Measurements from ENCODE around the gene PHOSPHO1.
A peak's percentile ranks its signal among the peaks of the same experiment; 100 is the strongest.

The PHOSPHO1 gene

DNA sequence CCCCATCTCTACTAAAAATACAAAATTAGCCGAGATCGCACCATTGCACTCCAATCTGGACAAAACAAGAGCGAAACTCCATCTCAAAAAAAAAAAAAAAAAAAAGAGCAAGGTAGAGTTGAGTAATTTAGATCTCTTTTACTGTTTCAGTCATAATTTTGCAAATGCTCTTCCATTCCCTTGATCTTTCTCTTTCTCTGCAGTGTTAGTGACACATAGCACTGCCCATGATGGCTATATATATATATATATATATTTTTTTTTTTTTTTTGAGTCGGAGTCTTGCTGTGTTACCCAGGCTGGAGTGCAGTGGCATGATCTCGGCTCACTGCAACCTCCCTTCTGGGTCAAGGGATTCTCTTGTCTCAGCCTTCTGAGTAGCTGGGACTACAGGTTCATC, 12.2 kb upstream of the PHOSPHO1 start:
- no peak for DNase-seq (ENCODE audit: low read depth)

DNA sequence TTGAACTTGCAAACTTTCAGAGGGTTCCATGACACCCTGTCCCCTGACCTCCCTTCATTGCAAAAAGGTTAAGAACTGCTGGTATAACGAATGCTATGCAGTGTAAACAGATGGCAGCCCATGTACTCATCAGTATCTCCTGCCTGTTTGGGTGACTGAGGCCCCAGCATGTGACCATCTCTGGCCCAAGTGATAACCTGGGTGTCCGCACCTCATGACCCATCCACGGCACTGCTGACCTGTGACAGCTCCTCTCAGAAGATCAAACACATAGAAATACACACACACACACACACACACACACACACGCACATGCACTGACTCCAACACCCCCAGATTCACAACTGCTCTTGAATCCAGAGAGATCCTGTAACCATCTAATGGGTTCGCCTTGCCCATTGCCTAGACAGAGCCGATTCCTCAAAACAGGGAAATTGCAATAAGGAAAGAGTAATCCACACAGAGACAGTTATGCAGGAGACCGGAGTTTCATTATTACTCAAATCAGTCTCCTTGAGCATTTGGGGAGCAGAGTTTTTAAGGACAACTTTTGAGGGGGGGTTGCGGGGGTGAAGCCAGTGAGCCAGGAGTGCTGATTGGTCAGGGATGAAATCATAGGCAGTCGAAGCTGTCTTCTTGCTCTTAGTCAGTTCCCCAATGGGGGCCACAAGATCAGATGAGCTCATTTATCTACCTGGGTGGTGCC, 11.3 kb upstream of the PHOSPHO1 start:
- no peak for DNase-seq (ENCODE audit: low read depth)

DNA sequence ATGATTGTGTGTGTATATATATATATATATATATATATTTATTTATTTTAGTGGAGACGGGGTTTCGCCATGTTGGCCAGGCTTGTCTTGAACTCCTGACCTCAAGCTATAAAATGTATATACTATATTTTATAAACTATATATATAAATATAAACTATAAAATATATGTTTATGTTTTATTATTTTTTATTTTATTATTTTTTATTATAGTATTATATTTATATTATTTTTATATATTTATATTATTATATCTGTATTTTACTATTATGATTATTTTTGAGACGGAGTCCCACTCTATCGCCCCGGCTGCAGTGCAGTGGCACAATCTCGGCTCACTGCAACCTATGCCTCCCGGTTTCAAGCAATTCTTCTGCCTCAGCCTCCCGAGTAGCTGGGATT, 10.5 kb upstream of the PHOSPHO1 start:
- no peak for DNase-seq (ENCODE audit: low read depth)

DNA sequence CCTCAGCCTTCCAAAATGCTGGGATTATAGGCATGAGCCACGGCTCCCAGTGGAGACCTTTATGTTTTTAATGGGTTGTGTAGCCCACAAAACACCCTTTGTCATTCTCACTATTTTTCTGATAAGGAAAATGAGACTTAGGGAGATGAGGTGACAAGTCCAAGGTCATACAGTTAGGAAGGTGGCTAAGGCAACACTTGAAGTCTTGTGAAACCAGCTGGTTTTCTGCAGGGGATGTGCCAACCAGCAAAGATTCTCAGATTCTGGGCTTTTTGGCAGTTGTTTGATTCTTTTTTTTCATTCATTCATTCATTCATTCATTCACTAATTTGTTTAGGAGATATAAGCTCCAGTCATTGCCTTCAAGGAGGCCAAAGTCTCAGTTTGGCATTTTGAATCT, 10.0 kb upstream of the PHOSPHO1 start:
- no peak for DNase-seq (ENCODE audit: low read depth)

DNA sequence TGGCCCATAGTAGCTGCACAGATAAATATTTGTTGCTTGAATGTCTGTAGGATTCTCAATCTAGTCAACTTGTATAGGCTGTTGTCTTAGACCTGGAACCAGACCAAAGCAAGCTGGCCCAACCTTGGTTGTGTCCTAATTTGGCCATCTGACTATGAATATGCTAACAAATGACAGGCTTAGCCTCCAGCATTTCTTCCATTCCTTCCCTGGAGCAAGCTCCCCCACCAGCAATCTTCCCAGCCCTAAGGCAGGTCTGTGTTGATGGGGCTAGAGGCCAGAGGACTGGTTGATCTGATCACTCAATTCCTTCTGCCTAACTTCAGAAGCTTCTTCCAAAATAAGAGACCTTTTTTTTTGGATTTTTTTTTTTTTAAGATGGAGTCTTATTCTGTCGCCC, 9.4 kb upstream of the PHOSPHO1 start:
- no peak for DNase-seq (ENCODE audit: low read depth)

DNA sequence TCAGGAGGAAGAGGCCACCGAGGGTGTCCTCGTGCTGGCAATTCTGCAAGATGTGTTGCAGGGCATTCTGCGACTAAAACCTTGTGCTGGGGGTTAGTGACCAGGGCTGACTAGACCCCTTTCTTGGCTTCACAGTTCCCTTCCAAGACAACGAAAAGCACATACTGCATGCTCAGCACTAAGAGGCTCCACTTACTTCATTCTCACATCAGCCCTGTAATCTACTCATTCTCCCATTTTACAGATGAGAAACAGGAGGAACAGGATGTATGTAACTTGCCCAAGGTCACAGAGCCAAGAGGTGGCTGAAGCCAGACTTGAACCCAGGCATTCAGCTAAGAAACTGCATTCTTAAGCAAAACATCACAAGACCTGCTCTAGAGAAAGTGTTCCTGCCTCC, 5.3 kb upstream of the PHOSPHO1 start:
- DNase-seq (ENCODE audit: low read depth), result no peak

DNA sequence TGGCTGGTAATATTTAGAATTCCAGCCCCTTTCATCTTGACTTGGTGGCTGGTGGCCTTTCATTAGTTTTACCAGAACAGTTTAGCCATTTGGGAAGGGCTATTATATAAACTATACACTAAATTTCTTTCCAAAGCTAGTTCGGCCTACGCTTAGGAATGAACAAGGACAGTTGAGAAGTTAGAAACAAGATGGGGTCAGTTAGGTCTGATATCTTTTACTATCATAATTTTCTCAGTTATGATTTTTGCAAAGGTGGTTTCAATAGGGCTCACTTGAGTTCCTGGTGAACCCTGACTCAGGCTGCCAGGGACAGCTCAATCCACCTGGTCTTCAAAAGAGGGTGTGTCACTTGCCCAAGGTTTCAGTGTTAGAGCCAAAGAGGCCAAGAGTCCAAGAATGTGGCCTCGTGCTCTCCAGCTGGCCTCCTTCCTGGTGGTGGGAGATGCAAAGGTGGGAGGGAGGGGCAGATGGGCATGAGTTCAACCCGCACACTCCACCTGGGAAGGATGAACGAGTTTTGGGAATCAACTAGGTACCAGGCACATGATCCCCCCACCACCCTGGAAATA, 4.0 kb upstream of the PHOSPHO1 start:
- no peak for DNase-seq (ENCODE audit: low read depth)

DNA sequence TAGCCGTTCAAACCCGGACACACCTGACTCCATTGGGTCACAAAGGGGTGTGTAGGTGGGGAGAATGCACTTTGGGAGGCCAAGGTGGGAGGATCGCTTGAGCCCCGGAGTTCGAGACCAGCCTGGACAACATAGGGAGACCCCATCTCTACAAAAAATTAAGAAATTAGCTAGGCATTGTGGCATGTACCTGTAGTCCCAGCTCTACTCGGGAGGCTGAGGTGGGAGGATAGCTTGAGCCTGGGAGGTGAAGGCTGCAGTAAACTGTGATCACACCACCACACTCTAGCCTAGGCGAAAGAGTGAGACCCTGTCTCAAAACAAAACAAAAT, 942 bp upstream of the PHOSPHO1 start:
- DNase-seq (ENCODE audit: low read depth), result no peak

DNA sequence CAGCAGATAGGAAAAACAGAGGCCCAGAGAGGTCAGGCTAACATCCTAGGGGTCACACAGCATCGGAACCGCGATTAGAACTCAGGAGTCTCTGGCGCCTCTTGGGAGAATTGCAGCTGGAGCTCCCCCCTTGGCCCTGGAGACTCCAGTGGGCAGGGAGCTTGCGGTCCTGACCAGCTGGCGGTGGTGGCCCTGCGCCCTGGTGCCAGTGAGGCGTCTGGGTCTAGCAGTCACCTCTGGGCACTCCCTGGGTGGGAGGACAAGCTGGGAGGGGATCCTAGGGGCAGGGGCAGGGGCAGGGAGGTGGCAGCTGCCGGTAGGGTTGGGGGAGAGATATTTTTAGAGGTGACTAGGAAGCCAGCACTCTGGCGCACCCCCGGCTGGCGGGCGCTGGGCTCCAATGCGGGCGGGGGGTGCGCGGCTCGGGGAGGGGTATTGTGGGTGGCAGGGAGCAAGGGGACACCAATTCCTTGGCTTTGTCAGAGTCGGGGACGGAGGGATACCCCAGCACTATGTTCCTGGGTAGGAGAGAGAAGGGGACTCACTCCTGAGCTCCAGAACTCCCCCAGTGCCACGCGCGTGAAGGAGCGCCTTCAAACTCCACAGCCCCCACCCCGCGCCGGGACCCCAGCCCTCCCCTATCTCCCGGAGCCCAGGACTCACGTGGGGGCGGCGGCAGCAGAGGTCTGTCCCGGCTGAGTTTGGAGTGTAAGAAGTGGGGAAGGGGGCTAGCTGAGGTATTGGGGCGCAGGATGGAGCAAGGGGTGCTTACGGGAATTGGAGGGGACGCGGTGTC, 584 bp downstream of the PHOSPHO1 start:
- DNase-seq (ENCODE audit: low read depth), result no peak

DNA sequence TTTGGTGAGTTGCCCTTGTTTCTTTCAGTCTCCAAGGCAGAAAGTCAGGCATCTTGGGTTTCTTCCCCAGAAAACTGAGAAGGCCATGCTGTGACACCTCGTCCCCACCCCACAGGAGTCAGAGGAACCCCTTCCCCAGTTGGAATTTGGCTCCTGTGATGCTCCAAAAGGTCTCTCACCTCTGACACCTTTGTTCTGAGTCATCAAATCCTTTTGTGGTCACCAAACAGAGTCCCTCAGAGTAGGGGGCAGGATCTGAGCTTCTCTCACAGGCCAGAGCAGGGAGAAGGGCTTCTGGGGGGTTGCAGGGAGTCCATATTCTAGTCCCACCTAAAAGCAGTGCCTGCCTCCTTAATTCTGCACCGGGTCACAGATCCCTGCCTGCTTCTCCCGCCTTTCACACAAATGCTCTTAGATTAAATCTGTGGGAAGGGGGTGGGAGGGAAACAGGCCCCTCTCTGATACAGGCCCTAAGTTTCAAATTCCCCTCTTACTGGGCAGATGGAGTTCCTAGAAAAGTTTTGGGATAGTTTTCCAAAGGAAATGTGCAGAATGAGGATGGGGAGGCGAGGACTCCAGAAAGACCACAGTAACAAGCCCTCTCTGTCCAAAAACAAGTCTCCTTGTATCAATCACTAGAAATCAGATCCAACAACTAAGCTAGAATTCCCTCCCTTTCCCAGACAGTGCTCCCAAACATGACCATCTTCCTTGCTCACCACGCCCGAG, 1.3 kb downstream of the PHOSPHO1 start:
- no peak for DNase-seq (ENCODE audit: low read depth)

DNA sequence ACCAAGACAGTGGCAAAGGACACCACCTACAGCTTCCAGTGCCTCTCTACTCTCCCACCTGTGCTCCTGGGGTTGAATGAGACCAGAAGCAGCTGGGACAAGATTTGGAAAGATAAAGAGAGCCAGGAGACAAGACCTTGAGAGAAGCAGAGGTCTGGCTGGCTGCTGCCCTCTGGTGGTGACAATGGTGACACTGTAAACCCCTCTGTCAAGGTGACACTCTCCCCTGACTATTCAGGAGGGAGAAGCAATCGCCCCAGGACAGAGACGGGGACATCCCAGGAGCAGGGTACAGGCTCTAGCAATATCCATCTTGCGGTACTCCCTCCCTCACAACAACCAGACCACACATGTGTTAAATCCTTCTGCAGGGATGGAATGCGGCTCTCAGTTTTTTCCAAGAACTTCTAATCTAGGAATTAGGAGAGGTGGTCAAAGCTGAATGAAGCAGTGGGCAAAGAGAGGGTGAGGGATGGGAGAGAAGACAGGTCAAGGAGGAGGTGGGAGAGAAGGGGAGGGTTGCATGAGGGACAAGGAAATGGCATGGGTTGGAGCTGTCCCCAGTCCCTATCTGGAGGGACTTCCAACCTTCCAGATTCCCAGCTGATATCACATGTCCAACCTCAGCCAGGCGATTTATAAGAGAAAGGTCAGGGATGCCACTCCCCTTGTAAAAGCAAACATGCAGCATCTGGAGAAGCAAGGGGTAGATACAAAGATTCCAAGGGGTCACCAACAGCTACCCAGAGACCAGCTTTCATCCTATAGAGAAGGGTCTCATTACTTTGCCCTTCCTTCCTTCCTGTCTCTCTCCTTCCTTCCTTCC, 2.9 kb downstream of the PHOSPHO1 start:
- peak; percentile 47 for DNase-seq (ENCODE audit: low read depth)

DNA sequence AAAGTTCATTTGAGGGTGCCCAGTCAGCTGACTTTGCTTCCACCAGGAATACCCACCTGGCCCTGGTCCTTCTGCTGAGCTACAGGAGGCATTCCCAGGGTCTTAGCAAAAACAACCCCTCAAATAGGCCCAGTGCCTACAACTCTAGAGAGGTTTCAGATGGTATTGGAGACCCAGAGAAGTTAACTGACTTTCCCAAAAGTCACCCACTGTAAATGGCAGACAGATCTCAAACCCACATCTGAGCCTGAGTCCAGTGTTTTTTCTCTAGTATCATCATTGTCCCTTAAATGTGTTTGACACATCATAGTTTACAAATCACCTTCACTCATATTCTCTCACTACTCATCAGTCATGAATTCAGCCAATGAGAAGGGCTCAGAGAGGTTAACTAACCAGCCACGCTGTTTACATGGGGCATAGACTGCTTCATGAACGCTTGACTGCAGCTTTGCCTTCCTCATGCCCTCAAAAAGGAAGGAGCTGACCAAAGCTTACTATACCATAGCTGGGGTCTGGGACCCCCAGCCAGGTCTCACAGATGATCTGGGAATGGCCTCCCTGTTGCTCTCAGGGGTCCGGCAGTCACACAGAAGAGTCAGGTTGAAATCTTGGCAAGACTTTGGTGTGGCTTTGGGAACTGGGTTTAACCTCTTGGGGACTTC, 3.7 kb downstream of the PHOSPHO1 start:
- DNase-seq (ENCODE audit: low read depth), result no peak

DNA sequence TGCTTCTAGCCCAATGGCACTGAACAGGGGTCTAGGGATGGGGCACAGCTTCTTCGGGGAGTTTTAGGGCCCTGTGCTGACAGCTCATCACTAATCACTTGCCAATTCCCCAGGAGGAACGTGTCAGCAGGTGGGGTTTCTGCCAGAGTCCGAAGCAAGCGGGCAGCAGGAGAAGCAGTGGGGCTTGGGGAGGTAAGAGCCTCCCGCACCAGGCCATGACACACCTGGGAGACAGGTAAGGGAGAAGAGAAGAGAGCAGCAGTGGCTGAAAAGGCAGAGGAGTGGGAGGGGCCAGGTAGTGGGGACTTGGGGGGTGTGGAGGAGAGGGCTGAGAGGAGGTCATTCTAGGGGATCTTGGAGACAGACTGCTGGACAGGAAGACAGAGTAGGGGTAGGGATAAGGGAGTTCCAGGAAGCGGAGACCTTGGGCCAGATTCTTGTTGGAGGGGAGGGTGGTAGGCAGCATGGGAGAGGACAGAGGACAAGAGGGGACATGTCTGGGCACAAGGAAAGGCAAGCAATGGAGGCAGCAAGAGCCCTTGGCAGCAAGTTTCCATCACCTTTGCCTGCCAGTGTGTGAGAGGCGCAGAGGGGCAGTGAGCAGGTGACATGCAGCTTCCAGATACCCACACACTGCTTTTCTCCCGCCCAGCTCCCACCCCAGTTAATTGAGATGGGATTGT, 4.9 kb downstream of the PHOSPHO1 start:
- no peak for DNase-seq (ENCODE audit: low read depth)

DNA sequence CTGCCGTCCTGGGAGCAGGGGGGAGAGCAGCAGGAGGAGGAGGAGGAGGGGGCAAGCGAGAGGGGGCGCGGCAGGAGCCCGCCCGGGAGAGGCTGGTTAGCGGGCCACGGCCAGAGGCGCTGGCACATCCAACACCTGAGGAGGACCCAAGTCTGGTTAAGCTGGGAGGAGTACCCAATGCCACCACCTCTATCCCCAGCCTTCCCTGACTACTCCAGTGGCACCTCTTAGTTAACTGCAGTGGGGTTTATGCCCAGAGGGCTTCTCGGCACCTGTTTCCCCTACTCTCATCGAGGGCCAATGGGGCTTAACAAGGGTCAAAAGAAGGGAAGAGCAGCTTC, 5.6 kb downstream of the PHOSPHO1 start:
- DNase-seq (ENCODE audit: low read depth), result no peak

DNA sequence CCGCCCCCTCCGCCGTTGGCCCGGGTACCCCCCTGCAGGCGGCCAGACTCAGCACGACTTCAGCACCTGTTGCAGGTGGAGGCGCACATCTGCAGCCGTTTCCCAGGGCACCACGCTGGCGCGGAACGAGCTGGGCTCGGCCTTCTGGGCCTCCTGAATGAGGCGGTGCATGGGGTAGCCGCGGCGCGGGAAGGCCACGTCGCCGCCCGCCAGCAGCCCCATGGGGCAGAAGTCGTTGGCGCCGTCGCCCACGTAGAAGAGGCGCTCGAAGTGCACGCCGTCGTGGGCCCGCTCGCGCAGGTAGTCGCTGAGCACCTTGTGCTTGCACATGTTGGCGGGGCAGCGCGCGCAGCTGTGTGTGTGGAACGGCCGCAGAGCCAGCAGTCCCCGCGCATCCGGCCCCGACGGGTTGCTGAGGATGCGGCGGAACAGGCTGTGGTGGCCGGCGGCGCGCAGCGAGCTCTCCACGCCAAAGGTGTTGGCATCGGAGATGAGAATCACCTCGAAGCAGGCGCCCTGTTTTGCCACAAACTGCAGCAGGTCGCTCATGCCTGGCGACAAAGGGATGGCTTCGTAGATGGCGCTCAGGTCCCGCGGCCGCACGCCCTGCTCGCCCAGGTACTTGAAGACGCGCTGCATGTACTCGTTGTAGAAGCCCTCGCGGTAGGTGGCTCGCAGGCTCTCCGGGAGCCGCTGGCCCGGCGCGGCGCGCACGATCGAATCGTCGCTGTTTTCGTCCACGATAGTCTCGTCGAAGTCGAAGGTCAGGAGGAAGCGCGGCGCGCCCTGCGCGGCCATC, 6.2 kb downstream of the PHOSPHO1 start:
- peak; percentile 15 for DNase-seq (ENCODE audit: low read depth)

DNA sequence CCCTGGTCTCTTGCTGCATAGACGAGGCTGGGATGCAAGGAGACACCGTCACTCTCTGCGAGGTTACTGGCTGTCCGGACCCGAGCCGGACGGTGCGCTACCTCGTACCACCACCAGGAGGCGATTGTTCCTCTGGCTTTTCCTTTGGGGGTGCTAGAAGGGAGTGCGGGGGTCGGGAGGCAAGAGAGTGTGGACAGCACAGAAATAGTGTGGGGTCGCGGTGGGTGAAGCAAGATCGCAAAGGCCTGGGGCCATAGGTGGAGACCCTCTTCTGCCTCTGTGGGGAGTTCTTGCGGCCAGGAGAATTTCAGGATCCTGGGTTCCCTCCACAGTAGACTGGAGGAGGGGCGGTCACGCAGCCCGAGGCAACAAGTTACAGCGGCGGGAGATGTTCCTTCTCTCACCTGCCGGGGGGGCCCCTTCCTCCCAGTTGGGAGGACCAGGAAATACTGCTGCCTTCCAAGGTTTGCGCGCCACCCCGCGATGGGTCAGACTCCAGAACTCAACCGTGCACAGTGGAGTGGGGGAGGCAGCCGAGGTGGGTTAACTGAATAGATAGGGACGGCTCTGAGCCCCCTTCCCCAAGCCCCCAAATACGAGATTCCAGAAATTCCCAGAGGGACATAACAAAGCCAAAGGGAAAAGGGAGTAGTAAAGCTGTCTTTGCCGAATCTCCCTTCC, 6.9 kb downstream of the PHOSPHO1 start:
- DNase-seq (ENCODE audit: low read depth), result peak; percentile 19

DNA sequence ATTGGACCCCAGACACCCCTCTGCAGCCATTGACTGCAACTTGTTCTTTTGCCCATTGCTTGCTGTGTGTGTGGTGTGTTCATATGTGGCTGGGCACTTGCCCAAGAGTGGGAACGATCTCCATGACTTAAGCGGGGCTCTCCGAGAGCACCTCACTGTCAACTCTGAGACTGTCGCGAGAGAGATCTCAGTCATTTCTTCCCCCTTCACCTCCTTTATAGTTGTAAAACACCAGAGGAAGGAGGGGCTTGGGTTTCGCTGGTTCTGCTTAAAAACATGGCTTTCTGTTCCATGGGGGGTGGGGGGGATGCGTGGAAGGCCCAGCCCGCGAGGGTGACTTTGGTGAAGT, 7.4 kb downstream of the PHOSPHO1 start:
- no peak for DNase-seq (ENCODE audit: low read depth)

DNA sequence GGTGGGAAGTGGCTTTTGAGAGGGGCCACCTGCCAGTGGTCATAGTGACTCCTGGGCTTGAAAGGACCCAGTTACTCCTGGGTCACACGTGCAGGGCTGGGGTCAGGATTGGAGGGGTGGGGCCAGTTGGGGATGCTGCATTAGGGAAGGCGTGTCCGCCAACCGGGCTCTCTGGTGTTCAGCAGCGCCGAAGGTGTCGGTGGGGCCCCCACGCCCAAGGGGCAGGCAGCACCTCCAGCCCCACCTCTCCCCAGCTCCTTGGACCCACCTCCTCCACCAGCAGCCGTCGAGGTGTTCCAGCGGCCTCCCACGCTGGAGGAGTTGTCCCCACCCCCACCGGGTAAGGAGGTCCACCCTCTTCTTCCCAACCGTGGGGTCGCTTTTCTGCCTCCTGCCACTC, 10.6 kb downstream of the PHOSPHO1 start:
- no peak for DNase-seq (ENCODE audit: low read depth)

Measured in T-helper 22 cell (primary cell).